MM.1S (cell line): ENCODE results near the gene LRRC15.

Experiments used
- DNase-seq: peaks from one replicate; pipeline ENCODE4 v3.0.0-alpha.2; 2015
- H2AFZ ChIP-seq: fragments of 300-600 bp; sonication (generic); 2 replicates; pipeline ENCODE4 v1.6.0; 2016; ENCODE audit warnings: antibody characterized with exemption, low read length
- H3F3A ChIP-seq: fragments of 300-600 bp; sonication (generic); 2 replicates; pipeline ENCODE4 v1.6.1; 2016; ENCODE audit warnings: mild to moderate bottlenecking, antibody characterized with exemption, low read length, moderate library complexity, mixed read lengths; ENCODE audit not compliant: insufficient read depth
- H3K27ac ChIP-seq: fragments of 300-600 bp; sonication (generic); 2 replicates; pipeline ENCODE4 v1.5.1; 2016; ENCODE audit warnings: mild to moderate bottlenecking, low read length
- H3K27me3 ChIP-seq: fragments of 300-600 bp; sonication (generic); replicated peaks from 2 replicates; pipeline ENCODE4 v1.6.0; 2016; ENCODE audit warnings: low read length; ENCODE audit not compliant: insufficient read depth
- H3K36me3 ChIP-seq: fragments of 300-600 bp; sonication (generic); replicated peaks from 2 replicates; pipeline ENCODE4 v1.6.1; 2016; ENCODE audit warnings: mild to moderate bottlenecking, low read length, mixed read lengths; ENCODE audit not compliant: insufficient read depth
- H3K4me1 ChIP-seq: fragments of 300-600 bp; sonication (generic); 2 replicates; pipeline ENCODE4 v1.6.1; 2016; ENCODE audit warnings: low read length, mixed read lengths
- H3K4me2 ChIP-seq: fragments of 300-600 bp; sonication (generic); 2 replicates; pipeline ENCODE4 v1.6.0; 2016; ENCODE audit warnings: low read depth, low read length
- H3K4me3 ChIP-seq: fragments of 300-600 bp; sonication (generic); 2 replicates; pipeline ENCODE4 v1.5.1; 2016; ENCODE audit warnings: low read length, mixed read lengths
- H3K79me2 ChIP-seq: fragments of 300-600 bp; sonication (generic); 2 replicates; pipeline ENCODE4 v1.6.1; 2016; ENCODE audit warnings: mixed run types, low read length, mixed read lengths
- H3K9ac ChIP-seq: fragments of 300-600 bp; sonication (generic); 2 replicates; pipeline ENCODE4 v1.6.1; 2016; ENCODE audit warnings: low read length, mixed read lengths
- H3K9me2 ChIP-seq: fragments of 300-600 bp; sonication (generic); replicated peaks from 2 replicates; pipeline ENCODE4 v1.6.1; 2016; ENCODE audit warnings: mild to moderate bottlenecking, low read length, mixed read lengths; ENCODE audit not compliant: insufficient read depth
- H3K9me3 ChIP-seq: fragments of 300-600 bp; sonication (generic); replicated peaks from 2 replicates; pipeline ENCODE4 v1.6.1; 2016; ENCODE audit warnings: mild to moderate bottlenecking, low read length, mixed read lengths; ENCODE audit not compliant: insufficient read depth
- H4K20me1 ChIP-seq: fragments of 300-600 bp; sonication (generic); 2 replicates; pipeline ENCODE4 v1.6.1; 2016; ENCODE audit warnings: mild to moderate bottlenecking, low read length, moderate library complexity, mixed read lengths; ENCODE audit not compliant: insufficient read depth
- CTCF ChIP-seq: fragments of 300-600 bp; sonication (generic); IDR thresholded peaks from 2 replicates; pipeline ENCODE4 v1.5.1; 2016; ENCODE audit warnings: antibody characterized with exemption, low read length, mixed read lengths
- EZH2 ChIP-seq: fragments of 300-600 bp; sonication (generic); optimal IDR thresholded peaks from 2 replicates; pipeline ENCODE3; 2017; ENCODE audit warnings: low read depth, mild to moderate bottlenecking, antibody characterized with exemption, low read length, mixed read lengths
- EZH2phosphoT487 ChIP-seq: fragments of 300-600 bp; sonication (generic); IDR thresholded peaks from 2 replicates; pipeline ENCODE4 v1.6.1; 2018; ENCODE audit warnings: antibody characterized with exemption, low read length

Gene LRRC15

GRCh38 chr3:194339356-194339755 lies 30.2 kb downstream of the LRRC15 start:
- Histone ChIP-seq H3K4me3 (no peak overlapping the region), H3F3A (no peaks in the 10 kb centered on the region), H3K9me2 (no peaks in the 10 kb centered on the region), H4K20me1 (no peaks in the 10 kb centered on the region), H2AFZ (no peak overlapping the region), H3K9ac (no peak overlapping the region), H3K36me3 (no peaks in the 10 kb centered on the region), H3K4me1 (no peaks in the 10 kb centered on the region), H3K27me3 (peaks cover 23% of the 10 kb centered on the region), H3K79me2 (no peaks in the 10 kb centered on the region), H3K27ac (no peak overlapping the region), H3K4me2 (no peak overlapping the region), H3K9me3 (no peaks in the 10 kb centered on the region)
- DNase-seq = no peak
- TF ChIP-seq EZH2phosphoT487 = no peak
- peak; percentile 7; the same call in 1 of the 2 replicates for TF ChIP-seq CTCF

GRCh38 chr3:194337965-194338753 lies 31.4 kb downstream of the LRRC15 start:
- TF ChIP-seq EZH2phosphoT487 (no peak), EZH2 (no peak), CTCF (no peak)
- Histone ChIP-seq H3K27me3 (peaks cover 19% of the 10 kb centered on the region), H3K4me2 (no peak overlapping the region), H3K4me1 (0 out of 2 replicates have a peak, but pooled peaks cover 4% of the 10 kb centered on the region), H3K36me3 (no peaks in the 10 kb centered on the region), H3K9ac (no peak overlapping the region), H2AFZ (no peak overlapping the region), H3K9me2 (no peaks in the 10 kb centered on the region), H4K20me1 (no peaks in the 10 kb centered on the region), H3K27ac (no peak overlapping the region), H3K9me3 (no peaks in the 10 kb centered on the region), H3F3A (no peaks in the 10 kb centered on the region), H3K4me3 (no peak overlapping the region), H3K79me2 (no peaks in the 10 kb centered on the region)
- no peak for DNase-seq

- Histone ChIP-seq H3K27me3 (peaks cover 15% of the 10 kb centered on the region), H3K9me3 (no peaks in the 10 kb centered on the region), H3K36me3 (no peaks in the 10 kb centered on the region), H3K4me1 (0 out of 2 replicates have a peak, but pooled peaks cover 5% of the 10 kb centered on the region), H3K79me2 (no peaks in the 10 kb centered on the region), H3K9ac (no peak overlapping the region), H3K27ac (no peak overlapping the region), H3F3A (no peaks in the 10 kb centered on the region), H3K4me2 (no peak overlapping the region), H4K20me1 (no peaks in the 10 kb centered on the region), H3K9me2 (no peaks in the 10 kb centered on the region), H2AFZ (no peak overlapping the region), H3K4me3 (no peak overlapping the region)
- DNase-seq = no peak
- TF ChIP-seq EZH2 = no peak
- no peak for TF ChIP-seq CTCF
- TF ChIP-seq EZH2phosphoT487 = no peak
Measured at GRCh38 chr3:194336601-194337355, 32.8 kb downstream of the LRRC15 start.
